Calu3 (cell line): ENCODE results near the gene TBCA. TPM values are rescaled to one million over a fixed set of nuclear protein-coding genes. Genes with fewer than 3 reads are reported as not detected.

ENCODE experiments used
- BruUV-seq: library from RNA; stranded (reverse); fragments of 400-500 nt; replicated peaks from 2 replicates; lab custom pipeline; 2021; lab: Mats Ljungman, UMichigan
- CTCF ChIA-PET: fragments of 300-600 bp; sonication (Branson Sonifier 250); formaldehyde crosslinking; loops from one replicate; lab custom pipeline; 2022; ENCODE audit warnings: antibody characterized with exemption; lab: Charles Lee
- DNase-seq: peaks from one replicate; pipeline ENCODE4 v3.0.0; 2022
- H3K27ac Mint-ChIP-seq: one replicate; pipeline ENCODE4 v1.8.0; 2022; ENCODE audit warnings: mixed read lengths; ENCODE audit not compliant: unreplicated experiment
- H3K27me3 Mint-ChIP-seq: one replicate; pipeline ENCODE4 v1.8.0; 2022; ENCODE audit warnings: mixed read lengths; ENCODE audit not compliant: unreplicated experiment
- H3K36me3 Mint-ChIP-seq: one replicate; pipeline ENCODE4 v1.8.0; 2022; ENCODE audit warnings: mild to moderate bottlenecking, moderate library complexity, mixed read lengths; ENCODE audit not compliant: insufficient read depth, unreplicated experiment
- H3K4me1 Mint-ChIP-seq: one replicate; pipeline ENCODE4 v1.8.0; 2022; ENCODE audit warnings: mild to moderate bottlenecking, low read depth, mixed read lengths; ENCODE audit not compliant: unreplicated experiment
- H3K4me3 Mint-ChIP-seq: one replicate; pipeline ENCODE4 v1.8.0; 2022; ENCODE audit warnings: mild to moderate bottlenecking, low read depth, moderate library complexity, mixed read lengths; ENCODE audit not compliant: unreplicated experiment
- H3K9me3 Mint-ChIP-seq: one replicate; pipeline ENCODE4 v1.8.0; 2022; ENCODE audit warnings: low read depth, mixed read lengths; ENCODE audit not compliant: unreplicated experiment
- intact Hi-C: fragments of 100-400 bp; cut with micrococcal nuclease; formaldehyde crosslinking; loops from one replicate; pipeline ENCODE4 v1.10.0; 2022; ENCODE audit not compliant: unreplicated experiment
- total RNA-seq: library from RNA; stranded (reverse); gene quantifications from 2 replicates; pipeline ENCODE4 v1.2.3, GENCODE V29; 2022
- TF ChIP-seq, protein P1 (sequence below): fragments of 200-600 bp; IDR thresholded peaks from one replicate; pipeline ENCODE4 v1.8.0; 2022; ENCODE audit warnings: antibody characterized with exemption; ENCODE audit not compliant: unreplicated experiment

The TBCA gene
- total RNA-seq, 1 experiment from 2014 or later: 310 TPM

- CTCF ChIA-PET: no interaction called here
- no peaks in the 10 kb centered on the region for H3K4me1 Mint-ChIP-seq
- BruUV-seq: no TSS peak
- intact Hi-C loops: loop anchor here (10.0 kb wide), 1 partner anchor 363 kb away; no protein-coding TSS in a partner anchor
- DNase-seq: no peak
- TF ChIP-seq, protein P1, sequence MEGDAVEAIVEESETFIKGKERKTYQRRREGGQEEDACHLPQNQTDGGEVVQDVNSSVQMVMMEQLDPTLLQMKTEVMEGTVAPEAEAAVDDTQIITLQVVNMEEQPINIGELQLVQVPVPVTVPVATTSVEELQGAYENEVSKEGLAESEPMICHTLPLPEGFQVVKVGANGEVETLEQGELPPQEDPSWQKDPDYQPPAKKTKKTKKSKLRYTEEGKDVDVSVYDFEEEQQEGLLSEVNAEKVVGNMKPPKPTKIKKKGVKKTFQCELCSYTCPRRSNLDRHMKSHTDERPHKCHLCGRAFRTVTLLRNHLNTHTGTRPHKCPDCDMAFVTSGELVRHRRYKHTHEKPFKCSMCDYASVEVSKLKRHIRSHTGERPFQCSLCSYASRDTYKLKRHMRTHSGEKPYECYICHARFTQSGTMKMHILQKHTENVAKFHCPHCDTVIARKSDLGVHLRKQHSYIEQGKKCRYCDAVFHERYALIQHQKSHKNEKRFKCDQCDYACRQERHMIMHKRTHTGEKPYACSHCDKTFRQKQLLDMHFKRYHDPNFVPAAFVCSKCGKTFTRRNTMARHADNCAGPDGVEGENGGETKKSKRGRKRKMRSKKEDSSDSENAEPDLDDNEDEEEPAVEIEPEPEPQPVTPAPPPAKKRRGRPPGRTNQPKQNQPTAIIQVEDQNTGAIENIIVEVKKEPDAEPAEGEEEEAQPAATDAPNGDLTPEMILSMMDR: no peak
- no peaks in the 10 kb centered on the region for H3K9me3 Mint-ChIP-seq
- no peak overlapping the region for H3K27ac Mint-ChIP-seq
- no peak overlapping the region for H3K4me3 Mint-ChIP-seq
- H3K27me3 Mint-ChIP-seq: peaks cover 89% of the 10 kb centered on the region
- no peaks in the 10 kb centered on the region for H3K36me3 Mint-ChIP-seq
These were observed 134.0 kb downstream of the TBCA start for GRCh38 chr5:77641963-77642737.

GRCh38 chr5:77641397-77641943, 134.7 kb downstream of the TBCA start:
- CTCF ChIA-PET: no interaction called here
- no TSS peak for BruUV-seq
- Mint-ChIP-seq H3K9me3 (no peaks in the 10 kb centered on the region), H3K4me1 (no peaks in the 10 kb centered on the region), H3K4me3 (no peak overlapping the region), H3K36me3 (no peaks in the 10 kb centered on the region), H3K27me3 (peaks cover 86% of the 10 kb centered on the region), H3K27ac (no peak overlapping the region)
- intact Hi-C loops: loop anchor here (10.0 kb wide), 1 partner anchor 363 kb away; no protein-coding TSS in a partner anchor
- TF ChIP-seq, protein P1: no peak
- DNase-seq: no peak

Other genes starting within 250 kb of the TBCA start
- gene OTP, start 137.6 kb downstream of the TBCA start, total RNA-seq: 0.12 TPM in 1 of 2 replicates, not detected in the other